ENCODE data around the gene FYN. TPM values are rescaled to one million over a fixed set of nuclear protein-coding genes. Genes with fewer than 3 reads are reported as not detected.

Gene FYN
- total RNA-seq, 1 experiment from 2014 or later: 18.5 TPM

DNA sequence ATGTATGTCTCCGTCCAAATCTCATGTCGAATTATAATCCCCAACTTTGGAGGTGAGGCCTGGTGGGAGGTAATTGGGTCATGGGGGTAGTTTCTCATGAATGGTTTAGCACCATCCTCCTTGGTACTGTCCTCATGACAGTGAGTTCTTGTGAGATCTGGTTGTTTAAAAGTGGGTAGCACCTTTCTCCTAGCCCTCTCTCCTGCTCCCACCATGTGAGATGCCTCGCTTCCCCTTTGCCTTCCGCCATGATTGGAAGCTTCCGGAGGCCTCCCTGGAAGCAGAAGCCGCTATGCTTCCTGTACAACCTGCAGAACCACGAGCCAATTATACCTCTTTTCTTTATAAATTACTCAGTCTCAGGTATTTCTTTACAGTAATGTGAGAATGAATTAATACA is 123.1 kb downstream of the FYN start:
- no peaks in the 10 kb centered on the region for H3K9me3 ChIP-seq (ENCODE audit: control insufficient read depth in 1 of 2, insufficient read depth in 1 of 2, low read depth in 1 of 2, low read length in 2 of 2)
- no peak overlapping the region for H3K4me2 ChIP-seq (ENCODE audit: low read length)
- no peak overlapping the region for H3K27ac ChIP-seq (ENCODE audit: low read depth, low read length)
- POLR2A ChIA-PET: no interaction called here
- no peaks in the 10 kb centered on the region for H4K20me1 ChIP-seq (ENCODE audit: insufficient read depth)
- DNase-seq (ENCODE audit: low read depth, low spot score) (no peak), ATAC-seq (no peak)
- no peak overlapping the region for H2AFZ ChIP-seq (ENCODE audit: low read depth, low read length, poor library complexity, severe bottlenecking)
- intact Hi-C loops (cut with micrococcal nuclease): no loop called here
- no peaks in the 10 kb centered on the region for H3K36me3 ChIP-seq (ENCODE audit: control insufficient read depth in 1 of 2, insufficient read depth in 2 of 2, low read length in 2 of 2)
- no peak overlapping the region for H3K4me3 ChIP-seq (replicated peaks in 1 of 2; ENCODE audit: low read depth in 1 of 2, low read length in 2 of 2)
- no peak overlapping the region for H3K9ac ChIP-seq (ENCODE audit: low read length)
- CTCF ChIA-PET: no interaction called here
- TF ChIP-seq, protein P1, sequence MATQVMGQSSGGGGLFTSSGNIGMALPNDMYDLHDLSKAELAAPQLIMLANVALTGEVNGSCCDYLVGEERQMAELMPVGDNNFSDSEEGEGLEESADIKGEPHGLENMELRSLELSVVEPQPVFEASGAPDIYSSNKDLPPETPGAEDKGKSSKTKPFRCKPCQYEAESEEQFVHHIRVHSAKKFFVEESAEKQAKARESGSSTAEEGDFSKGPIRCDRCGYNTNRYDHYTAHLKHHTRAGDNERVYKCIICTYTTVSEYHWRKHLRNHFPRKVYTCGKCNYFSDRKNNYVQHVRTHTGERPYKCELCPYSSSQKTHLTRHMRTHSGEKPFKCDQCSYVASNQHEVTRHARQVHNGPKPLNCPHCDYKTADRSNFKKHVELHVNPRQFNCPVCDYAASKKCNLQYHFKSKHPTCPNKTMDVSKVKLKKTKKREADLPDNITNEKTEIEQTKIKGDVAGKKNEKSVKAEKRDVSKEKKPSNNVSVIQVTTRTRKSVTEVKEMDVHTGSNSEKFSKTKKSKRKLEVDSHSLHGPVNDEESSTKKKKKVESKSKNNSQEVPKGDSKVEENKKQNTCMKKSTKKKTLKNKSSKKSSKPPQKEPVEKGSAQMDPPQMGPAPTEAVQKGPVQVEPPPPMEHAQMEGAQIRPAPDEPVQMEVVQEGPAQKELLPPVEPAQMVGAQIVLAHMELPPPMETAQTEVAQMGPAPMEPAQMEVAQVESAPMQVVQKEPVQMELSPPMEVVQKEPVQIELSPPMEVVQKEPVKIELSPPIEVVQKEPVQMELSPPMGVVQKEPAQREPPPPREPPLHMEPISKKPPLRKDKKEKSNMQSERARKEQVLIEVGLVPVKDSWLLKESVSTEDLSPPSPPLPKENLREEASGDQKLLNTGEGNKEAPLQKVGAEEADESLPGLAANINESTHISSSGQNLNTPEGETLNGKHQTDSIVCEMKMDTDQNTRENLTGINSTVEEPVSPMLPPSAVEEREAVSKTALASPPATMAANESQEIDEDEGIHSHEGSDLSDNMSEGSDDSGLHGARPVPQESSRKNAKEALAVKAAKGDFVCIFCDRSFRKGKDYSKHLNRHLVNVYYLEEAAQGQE (IDR thresholded peaks at IDR 0.05; ENCODE audit: low read depth): no peak
- TF ChIP-seq ELF1 (IDR thresholded peaks at IDR 0.05; ENCODE audit: borderline replicate concordance, low read depth): no peak
- TF ChIP-seq FOSL1 (IDR thresholded peaks at IDR 0.05; ENCODE audit: low read depth): no peak
- TF ChIP-seq ZNF274 (IDR thresholded peaks at IDR 0.05; ENCODE audit: low read depth, low read length): no peak
- TF ChIP-seq SP1 (IDR thresholded peaks at IDR 0.05; ENCODE audit: low read depth): no peak
- TF ChIP-seq SIN3A (IDR thresholded peaks at IDR 0.05; ENCODE audit: low read depth): no peak
- TF ChIP-seq JUND (IDR thresholded peaks at IDR 0.05): no peak
- TF ChIP-seq POLR2A (IDR thresholded peaks at IDR 0.05; ENCODE audit: borderline replicate concordance, extremely low read depth, insufficient read depth, insufficient read length): no peak
- TF ChIP-seq RAD21 (IDR thresholded peaks at IDR 0.05; ENCODE audit: low read depth): no peak
- TF ChIP-seq POLR2AphosphoS5 (IDR thresholded peaks at IDR 0.05; ENCODE audit: low read depth, low read length): no peak
- TF ChIP-seq ZFX (IDR thresholded peaks at IDR 0.05): no peak
- TF ChIP-seq, protein P2, sequence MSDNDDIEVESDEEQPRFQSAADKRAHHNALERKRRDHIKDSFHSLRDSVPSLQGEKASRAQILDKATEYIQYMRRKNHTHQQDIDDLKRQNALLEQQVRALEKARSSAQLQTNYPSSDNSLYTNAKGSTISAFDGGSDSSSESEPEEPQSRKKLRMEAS (IDR thresholded peaks at IDR 0.05): no peak
- TF ChIP-seq TCF7L2 (IDR thresholded peaks at IDR 0.05; ENCODE audit: borderline replicate concordance, extremely low read depth, insufficient read depth, insufficient read length): no peak
- H3K27me3 ChIP-seq (ENCODE audit: insufficient read depth, low read length): no peaks in the 10 kb centered on the region
- no peaks in the 10 kb centered on the region for H3K4me1 ChIP-seq (ENCODE audit: control insufficient read depth in 1 of 2, insufficient read depth in 2 of 2, low read length in 2 of 2)
- no peaks in the 10 kb centered on the region for H3K9me2 ChIP-seq (ENCODE audit: insufficient read depth)
- BruUV-seq (replicated peaks): no TSS peak
- no peaks in the 10 kb centered on the region for H3K79me2 ChIP-seq (ENCODE audit: insufficient read depth, low read length)
- RAD21 ChIA-PET (ENCODE audit: low non-redundant PET in 1 of 2, low total read pairs in 2 of 2, uncharacterized antibody in 2 of 2, unreplicated experiment in 2 of 2): no interaction called here
